Spleen (tissue), 11 donors: ENCODE results near the gene UBE2E2. TPM values are rescaled to one million over a fixed set of nuclear protein-coding genes. Genes with fewer than 3 reads are reported as not detected.

Source experiments
- DNase-seq: peaks from one replicate; pipeline ENCODE4 v3.0.0-alpha.2; 2020
- H3K27ac ChIP-seq, 8 donors: fragments of 200-600 bp; sonication (generic) in 7 of 8; 1 replicate in 4 of 8; 2 replicates in 4 of 8; pipeline versions ENCODE4 v1.5.0 to v1.8.0; 2016 to 2021; ENCODE audit warnings: inconsistent platforms in 4 of 8, mild to moderate bottlenecking in 4 of 8, moderate library complexity in 1 of 8
- H3K27me3 ChIP-seq, 7 donors: fragments of 200-600 bp; sonication (generic) in 6 of 7; replicated peaks in 1 of 7; 1 replicate in 4 of 7; 2 replicates in 3 of 7; pipeline versions ENCODE4 v1.5.0 to v1.8.0; 2016 to 2021; ENCODE audit warnings: inconsistent platforms in 3 of 7, mild to moderate bottlenecking in 1 of 7
- H3K36me3 ChIP-seq, 6 donors: fragments of 200-600 bp; sonication (generic) in 5 of 6; 1 replicate in 4 of 6; 2 replicates in 2 of 6; pipeline versions ENCODE4 v1.5.0 to v1.8.0; 2016 to 2021; ENCODE audit warnings: inconsistent platforms in 2 of 6
- H3K4me1 ChIP-seq, 6 donors: fragments of 200-600 bp; sonication (generic) in 5 of 6; 1 replicate in 3 of 6; 2 replicates in 3 of 6; pipeline versions ENCODE4 v1.5.0 to v1.8.0; 2016 to 2021; ENCODE audit warnings: inconsistent platforms in 3 of 6
- H3K4me3 ChIP-seq, 8 donors: fragments of 200-600 bp; sonication (generic) in 7 of 8; 1 replicate in 4 of 8; 2 replicates in 4 of 8; pipeline versions ENCODE4 v1.5.0 to v1.8.0; 2016 to 2021; ENCODE audit warnings: inconsistent platforms in 4 of 8, mild to moderate bottlenecking in 4 of 8, moderate library complexity in 2 of 8
- H3K9me3 ChIP-seq, 8 donors: fragments of 200-600 bp; sonication (generic) in 7 of 8; 1 replicate in 4 of 8; 2 replicates in 4 of 8; pipeline versions ENCODE4 v1.5.0 to v1.8.0; 2016 to 2021; ENCODE audit warnings: inconsistent platforms in 4 of 8
- POLR2A ChIP-seq, 3 donors: fragments of 450-650 bp; IDR thresholded peaks; one replicate each; pipeline ENCODE4 v1.5.1; 2017; ENCODE audit warnings: antibody characterized with exemption in 3 of 3, mild to moderate bottlenecking in 1 of 3
- POLR2AphosphoS5 ChIP-seq, 3 donors: sonication (generic); formaldehyde crosslinking; IDR thresholded peaks; one replicate each; pipeline ENCODE4 v1.5.1; 2017; ENCODE audit warnings: antibody characterized with exemption in 3 of 3
- WGBS, 5 donors: extraction: QIAGEN DNeasy Blood & Tissue Kit in 3 of 5; methylation state at CpG; one replicate each; pipeline versions ENCODE4 v1.1.5 to v1.1.7; 2013 to 2018; 5-methylcytosine and 5-hydroxymethylcytosine counted together
- intact Hi-C: fragments of 100-400 bp; cut with DNase I; formaldehyde crosslinking; loops from one replicate; pipeline ENCODE4 v1.15.0; 2023; ENCODE audit warnings: low total_unique reads
- polyA plus RNA-seq, 3 donors: library from polyadenylated mRNA; stranded (reverse); fragments of 200-250 nt; gene quantifications; one replicate each; pipeline ENCODE4 v1.2.1, GENCODE V29; 2013
- total RNA-seq, 7 donors: library from RNA; depleted of rRNA in 3 of 7; stranded (reverse); fragments of >200 nt in 3 of 7; fragmentation: NEBNext Ultra II Directional in 4 of 7; extraction: Animal tissue kit (Norgen Biotek cat#: 25700) in 4 of 7; gene quantifications; one replicate each; pipeline versions ENCODE4 v1.1.0 to v1.2.1, GENCODE V29; 2016 to 2021
- TF ChIP-seq, protein P1 (sequence below), 11 experiments: fragments of 200-600 bp in 7 of 11; fragments of 450-650 bp in 4 of 11; sonication (generic) in 4 of 11; IDR thresholded peaks in 8 of 11; conservative IDR thresholded peaks in 3 of 11; 1 replicate in 7 of 11; 2 replicates in 4 of 11; pipeline versions ENCODE4 v1.4.0 to v1.8.0; 2016 to 2021; ENCODE audit warnings: antibody characterized with exemption in 11 of 11, inconsistent platforms in 4 of 11, mild to moderate bottlenecking in 1 of 11
- donor health status: healthy with polysubstance abuse.
- donor health status: DM: no; HTN: no; CAD: no; lungs with moderate emphysema.
- donor health status: DM: no; HTN: no; CAD: no.
- donor health status: Bipolar disorder and iron deficiency.
- donor health status: healthy.
- donor health status: DM: no; HTN: no; CAD: no.
- donor health status: DM: yes; HTN: yes; CAD: no.

UBE2E2 gene
- total and polyA plus RNA-seq, 10 donors, result 27.9 to 87.6 (median 41.2) TPM

DNA sequence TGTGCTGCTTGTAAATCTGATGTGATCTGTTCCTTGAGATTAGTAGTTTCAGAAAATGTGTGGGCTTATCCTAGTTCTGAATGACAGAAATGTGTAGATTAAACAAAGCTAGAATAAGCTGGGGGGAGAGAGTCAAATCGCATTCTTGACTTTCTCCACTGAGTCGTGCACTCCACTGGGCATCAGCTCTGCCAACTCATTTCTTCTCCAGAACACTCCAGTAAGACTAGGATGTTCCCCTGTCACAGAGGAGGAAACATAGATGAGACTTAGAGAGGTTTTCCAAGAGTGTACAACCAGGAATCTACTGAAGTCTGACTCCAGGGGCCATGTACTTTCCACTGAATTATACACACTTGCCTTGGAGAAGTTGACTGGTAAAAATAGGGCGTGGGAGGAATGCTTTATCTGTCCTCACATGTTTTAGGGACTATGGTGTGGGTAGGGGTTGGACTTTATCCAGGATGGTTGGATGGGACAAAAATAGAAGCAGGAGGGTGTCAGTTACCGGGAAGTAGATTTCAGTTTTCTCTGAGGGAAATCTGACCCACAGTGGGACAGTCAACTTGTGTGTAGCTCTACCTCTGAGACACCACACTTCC, 298.2 kb downstream of the UBE2E2 start:
- Histone ChIP-seq H3K4me1 (no peaks in the 10 kb centered on the region), H3K27ac (no peak overlapping the region), H3K36me3 (no peaks in the 10 kb centered on the region), H3K9me3 (no peaks in the 10 kb centered on the region), H3K27me3 (no peaks in the 10 kb centered on the region), H3K4me3 (no peak overlapping the region)
- intact Hi-C loops, result no loop called here
- TF ChIP-seq POLR2AphosphoS5 (IDR thresholded peaks at IDR 0.05) (no peak), POLR2A (IDR thresholded peaks at IDR 0.05) (no peak)
- TF ChIP-seq, protein P1, sequence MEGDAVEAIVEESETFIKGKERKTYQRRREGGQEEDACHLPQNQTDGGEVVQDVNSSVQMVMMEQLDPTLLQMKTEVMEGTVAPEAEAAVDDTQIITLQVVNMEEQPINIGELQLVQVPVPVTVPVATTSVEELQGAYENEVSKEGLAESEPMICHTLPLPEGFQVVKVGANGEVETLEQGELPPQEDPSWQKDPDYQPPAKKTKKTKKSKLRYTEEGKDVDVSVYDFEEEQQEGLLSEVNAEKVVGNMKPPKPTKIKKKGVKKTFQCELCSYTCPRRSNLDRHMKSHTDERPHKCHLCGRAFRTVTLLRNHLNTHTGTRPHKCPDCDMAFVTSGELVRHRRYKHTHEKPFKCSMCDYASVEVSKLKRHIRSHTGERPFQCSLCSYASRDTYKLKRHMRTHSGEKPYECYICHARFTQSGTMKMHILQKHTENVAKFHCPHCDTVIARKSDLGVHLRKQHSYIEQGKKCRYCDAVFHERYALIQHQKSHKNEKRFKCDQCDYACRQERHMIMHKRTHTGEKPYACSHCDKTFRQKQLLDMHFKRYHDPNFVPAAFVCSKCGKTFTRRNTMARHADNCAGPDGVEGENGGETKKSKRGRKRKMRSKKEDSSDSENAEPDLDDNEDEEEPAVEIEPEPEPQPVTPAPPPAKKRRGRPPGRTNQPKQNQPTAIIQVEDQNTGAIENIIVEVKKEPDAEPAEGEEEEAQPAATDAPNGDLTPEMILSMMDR (IDR thresholded peaks at IDR 0.05 in 8 of 11, conservative IDR thresholded peaks at IDR 0.05 in 3 of 11), result no peak
- no peak for DNase-seq
- 81 to 91% (median 88%) methylated on average over 4 of the region's 4 CpGs for WGBS, 5 donors

DNA sequence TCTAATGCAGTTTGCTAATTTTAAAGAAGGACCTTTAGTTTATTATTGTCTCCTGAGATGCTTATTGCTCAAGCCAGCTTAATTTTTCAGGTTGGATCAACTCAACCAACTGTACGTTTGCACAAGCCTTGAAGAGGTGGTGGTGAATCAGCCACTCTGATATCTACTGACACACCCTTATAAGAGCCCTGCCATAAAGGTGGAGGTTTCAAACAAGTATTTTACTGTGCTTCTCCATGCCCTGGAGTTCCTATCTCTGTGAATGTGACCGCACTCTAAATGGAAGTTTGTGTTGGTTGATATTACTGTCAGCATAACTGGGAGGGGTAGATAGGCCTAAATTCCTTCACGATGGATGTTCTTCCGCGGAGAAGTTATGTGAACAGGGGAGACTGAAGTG, 305.3 kb downstream of the UBE2E2 start:
- 93 to 96% (median 94%) methylated on average over 5 of the region's 5 CpGs for WGBS, 5 donors
- Histone ChIP-seq H3K4me1 (no peaks in the 10 kb centered on the region), H3K27ac (no peak overlapping the region), H3K4me3 (no peak overlapping the region), H3K36me3 (peaks cover 0 to 7% (median 0%) of the 10 kb centered on the region in 6 donors), H3K9me3 (no peaks in the 10 kb centered on the region), H3K27me3 (no peaks in the 10 kb centered on the region)
- intact Hi-C loops, result no loop called here
- no peak for DNase-seq
- TF ChIP-seq POLR2A (IDR thresholded peaks at IDR 0.05), result no peak
- TF ChIP-seq POLR2AphosphoS5 (IDR thresholded peaks at IDR 0.05), result no peak
- TF ChIP-seq, protein P1 (IDR thresholded peaks at IDR 0.05 in 8 of 11, conservative IDR thresholded peaks at IDR 0.05 in 3 of 11), result no peak

DNA sequence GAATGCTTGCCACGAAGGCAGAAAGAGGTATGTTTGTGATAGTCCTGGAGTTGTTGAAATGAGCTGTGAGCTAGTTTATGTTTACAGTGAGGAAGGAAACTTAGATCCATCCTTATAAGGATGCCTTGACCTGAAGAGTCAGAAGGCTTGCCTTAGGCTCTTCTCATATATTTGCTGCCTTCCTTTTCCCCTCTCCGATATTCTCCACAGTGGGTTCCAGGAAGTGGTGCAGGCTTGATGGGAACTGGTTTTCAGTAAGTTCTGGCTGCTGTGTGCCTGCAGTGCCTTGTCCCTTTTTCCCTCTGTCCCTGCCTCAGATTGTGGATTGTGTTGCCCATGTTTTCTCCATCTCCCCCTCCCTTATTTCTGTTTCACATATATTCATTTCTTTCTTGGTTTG, 315.3 kb downstream of the UBE2E2 start:
- no peak overlapping the region for H3K4me3 ChIP-seq
- intact Hi-C loops, result no loop called here
- H3K9me3 ChIP-seq, result no peaks in the 10 kb centered on the region
- TF ChIP-seq, protein P1 (IDR thresholded peaks at IDR 0.05 in 8 of 11, conservative IDR thresholded peaks at IDR 0.05 in 3 of 11), result no peak
- TF ChIP-seq POLR2AphosphoS5 (IDR thresholded peaks at IDR 0.05) (no peak), POLR2A (IDR thresholded peaks at IDR 0.05) (no peak)
- H3K4me1 ChIP-seq, result no peaks in the 10 kb centered on the region
- DNase-seq, result no peak
- WGBS, 5 donors, result 70 to 89% (median 76%) methylated on average over 2 of the region's 2 CpGs
- H3K27me3 ChIP-seq, result no peaks in the 10 kb centered on the region
- no peak overlapping the region for H3K27ac ChIP-seq
- H3K36me3 ChIP-seq, result no peaks in the 10 kb centered on the region

DNA sequence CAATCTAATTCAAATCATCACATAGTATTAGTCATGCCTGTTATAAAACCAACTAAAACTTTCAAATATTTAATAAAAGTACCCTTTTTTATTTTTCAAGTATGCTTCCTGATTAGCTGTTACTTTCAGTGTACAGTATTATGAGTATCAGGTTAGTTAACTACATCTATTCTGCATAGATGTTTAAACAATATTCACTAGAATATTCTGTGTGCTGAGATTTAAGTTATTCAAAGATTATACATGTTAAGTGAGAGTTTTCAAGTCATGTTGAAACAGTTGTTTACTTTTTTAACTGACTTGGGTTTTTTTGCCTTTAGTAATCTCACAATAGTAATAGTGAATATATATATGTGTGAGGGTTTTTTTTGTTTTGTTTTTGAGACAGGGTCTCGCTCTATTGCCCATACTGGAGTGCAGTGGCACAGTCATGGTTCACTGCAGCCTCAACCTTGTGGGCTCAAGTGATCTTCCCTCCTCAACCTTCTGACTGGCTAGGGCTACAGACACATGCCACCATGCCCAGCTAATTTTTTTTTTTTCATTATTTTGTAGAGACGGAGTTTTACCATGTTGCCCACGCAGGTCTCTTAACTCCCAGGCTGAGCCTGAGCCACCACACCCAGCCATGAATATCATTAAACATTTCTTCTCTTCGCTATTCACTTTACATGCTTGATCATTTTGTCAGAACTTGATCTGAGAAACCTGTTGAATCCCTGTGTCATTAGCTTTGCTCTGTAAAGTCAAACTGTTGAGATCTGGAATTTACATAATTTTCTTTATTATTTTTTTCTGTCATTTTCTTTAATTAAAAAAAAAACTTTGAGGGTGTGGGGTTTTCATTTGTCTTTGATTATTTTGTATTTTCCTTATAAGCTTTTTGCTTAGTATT, 316.4 kb downstream of the UBE2E2 start:
- 70 to 83% (median 77%) methylated on average over 4 of the region's 4 CpGs for WGBS, 5 donors
- Histone ChIP-seq H3K4me1 (no peaks in the 10 kb centered on the region), H3K27ac (no peak overlapping the region), H3K36me3 (no peaks in the 10 kb centered on the region), H3K4me3 (no peak overlapping the region), H3K9me3 (no peaks in the 10 kb centered on the region), H3K27me3 (no peaks in the 10 kb centered on the region)
- no peak for DNase-seq
- intact Hi-C loops, result no loop called here
- no peak for TF ChIP-seq POLR2AphosphoS5 (IDR thresholded peaks at IDR 0.05)
- TF ChIP-seq, protein P1 (IDR thresholded peaks at IDR 0.05 in 8 of 11, conservative IDR thresholded peaks at IDR 0.05 in 3 of 11), result no peak
- TF ChIP-seq POLR2A (IDR thresholded peaks at IDR 0.05), result no peak
